ENCODE data around the gene MESP2.
"Not testable (repeated sequence)": the region's sequence is repeated elsewhere in the genome, so short reads cannot be mapped to it uniquely, and the experiment has no call there.

MESP2 gene

DNA sequence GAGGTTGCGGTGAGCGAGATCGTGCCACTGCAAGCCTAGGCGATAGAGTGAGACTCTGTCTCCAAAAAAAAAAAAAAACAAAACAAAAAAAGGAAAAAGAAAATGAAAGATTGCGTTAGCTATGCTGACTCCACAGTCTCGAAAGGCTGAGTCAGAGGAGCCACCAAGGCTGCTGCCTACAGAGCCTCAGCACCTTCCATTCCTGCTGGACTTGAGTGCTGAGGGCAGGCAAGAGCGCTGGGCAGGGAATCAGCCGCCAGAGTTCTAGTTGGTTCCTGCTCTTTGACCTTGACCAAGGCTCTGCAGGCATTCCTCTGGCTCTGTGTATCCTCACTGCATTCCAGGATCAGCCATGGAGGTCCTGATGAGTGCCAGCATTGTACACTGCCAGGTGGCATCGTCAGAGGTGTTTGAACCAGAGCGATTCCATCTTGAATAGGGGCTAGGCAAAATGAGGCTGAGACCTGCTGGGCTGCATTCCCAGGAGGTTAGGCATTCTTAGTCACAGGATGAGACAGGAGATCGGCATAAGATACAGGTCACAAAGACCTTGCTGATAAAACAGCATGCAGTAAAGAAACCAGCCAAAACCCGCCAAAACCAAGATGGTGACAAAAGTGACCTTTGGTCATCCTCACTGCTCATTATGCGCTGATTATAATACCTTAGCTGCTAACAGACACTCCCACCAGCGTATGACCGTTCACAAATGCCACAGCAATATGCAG lies 5.9 kb downstream of the MESP2 start:
- DNase-seq: no peak

DNA sequence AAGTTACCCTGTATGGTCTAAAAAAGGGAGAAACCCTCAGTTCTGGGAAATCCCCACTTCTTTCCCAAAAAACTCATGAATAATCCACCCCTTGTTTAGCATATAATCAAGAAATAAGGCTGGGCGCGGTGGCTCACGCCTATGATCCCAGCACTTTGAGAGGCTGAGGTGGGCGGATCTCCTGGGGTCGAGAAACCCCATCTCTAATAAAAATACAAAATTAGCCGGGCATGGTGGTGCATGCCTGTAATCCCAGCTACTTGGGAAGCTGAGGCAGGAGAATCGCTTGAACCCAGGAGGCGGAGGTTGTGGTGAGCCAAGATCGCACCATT lies 6.5 kb downstream of the MESP2 start:
- DNase-seq: not testable (repeated sequence)

DNA sequence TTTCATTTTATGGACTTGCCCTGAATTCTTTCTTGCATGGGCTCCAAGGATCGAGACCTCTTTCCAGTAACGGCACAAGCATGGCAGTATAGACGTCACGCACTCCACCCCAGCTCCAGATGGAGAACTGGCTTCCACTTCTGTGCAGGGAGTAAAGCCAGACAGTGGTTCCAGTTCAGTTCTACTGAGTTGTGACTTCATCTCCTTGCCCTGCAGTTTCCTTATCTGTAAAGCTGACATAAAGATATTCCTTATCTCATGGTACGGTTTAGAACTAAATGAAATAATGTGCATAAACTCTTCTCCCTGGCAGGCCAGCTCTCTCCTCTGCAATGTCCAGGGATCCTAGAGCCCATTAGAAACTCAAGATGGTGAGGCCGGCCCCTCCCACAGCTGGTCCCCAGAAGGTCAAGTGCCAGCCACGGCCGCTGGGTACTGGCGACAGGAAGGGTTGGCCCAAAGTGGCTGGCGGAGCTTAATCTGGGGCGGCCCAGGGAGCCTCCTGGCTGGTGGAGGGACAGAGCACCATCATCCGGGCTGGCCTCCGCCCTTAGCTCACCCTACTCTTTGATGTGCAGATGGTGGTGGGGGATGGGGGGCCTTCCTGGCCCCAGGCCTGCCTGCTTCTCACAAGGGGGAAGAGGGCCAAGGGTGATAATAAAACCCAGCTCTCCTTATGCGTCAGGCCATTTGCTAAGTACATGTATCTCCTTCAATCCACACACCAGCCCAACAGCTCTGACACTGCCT lies 7.2 kb downstream of the MESP2 start:
- DNase-seq: no peak

DNA sequence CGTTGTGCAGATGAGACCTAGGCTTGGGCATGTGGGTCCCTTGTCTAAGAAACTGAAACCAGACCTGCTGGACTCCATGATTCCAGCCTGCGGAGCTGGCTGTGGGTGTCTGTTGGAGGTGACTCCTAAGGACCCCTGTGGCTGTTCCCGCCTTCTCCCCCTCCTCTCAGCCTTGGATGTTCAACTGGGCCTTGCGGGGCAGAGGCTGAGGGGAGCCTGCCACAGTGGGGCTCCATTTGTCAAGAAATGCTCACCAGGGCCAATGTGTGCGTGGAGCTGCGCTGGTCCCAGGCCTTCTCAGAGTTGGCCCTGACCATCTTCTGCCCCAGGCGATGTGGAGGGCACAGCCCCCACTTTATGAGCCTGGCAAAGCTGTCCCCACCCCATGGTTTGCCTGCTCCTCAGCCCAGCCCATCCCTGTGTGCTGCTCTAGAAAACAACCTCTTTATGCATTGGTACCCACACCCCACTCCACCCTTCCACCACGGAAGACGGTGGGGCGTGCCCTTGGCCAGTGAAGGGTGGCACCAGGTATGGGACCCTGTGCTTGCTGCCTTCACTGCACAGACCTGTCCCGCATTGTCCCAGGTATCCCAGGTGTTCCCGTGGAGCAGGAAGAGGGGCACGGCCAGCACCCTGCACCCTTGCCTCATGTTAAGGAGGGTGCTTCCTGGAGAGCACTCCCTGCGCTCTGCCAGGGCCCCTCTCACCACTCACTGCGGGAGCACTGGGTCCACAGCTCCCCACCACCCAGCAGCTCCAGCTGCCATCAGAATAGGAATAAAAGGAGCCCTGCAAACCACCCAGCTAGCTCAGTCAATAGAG lies 7.9 kb downstream of the MESP2 start:
- no peak for DNase-seq

DNA sequence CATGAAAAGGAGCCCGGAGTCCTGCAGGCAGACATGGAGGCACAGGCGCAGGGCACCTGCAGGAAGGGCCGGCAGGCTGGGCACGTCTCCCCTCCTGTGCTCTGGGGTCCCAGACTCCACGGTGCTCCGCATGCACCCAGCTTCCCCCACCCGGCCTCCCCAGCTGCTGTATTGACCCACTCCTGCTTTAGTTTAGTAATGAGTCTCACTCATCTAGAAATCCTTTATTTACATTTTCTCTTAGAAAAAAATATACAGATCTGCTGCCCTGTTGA lies 8.5 kb downstream of the MESP2 start:
- DNase-seq: no peak

DNA sequence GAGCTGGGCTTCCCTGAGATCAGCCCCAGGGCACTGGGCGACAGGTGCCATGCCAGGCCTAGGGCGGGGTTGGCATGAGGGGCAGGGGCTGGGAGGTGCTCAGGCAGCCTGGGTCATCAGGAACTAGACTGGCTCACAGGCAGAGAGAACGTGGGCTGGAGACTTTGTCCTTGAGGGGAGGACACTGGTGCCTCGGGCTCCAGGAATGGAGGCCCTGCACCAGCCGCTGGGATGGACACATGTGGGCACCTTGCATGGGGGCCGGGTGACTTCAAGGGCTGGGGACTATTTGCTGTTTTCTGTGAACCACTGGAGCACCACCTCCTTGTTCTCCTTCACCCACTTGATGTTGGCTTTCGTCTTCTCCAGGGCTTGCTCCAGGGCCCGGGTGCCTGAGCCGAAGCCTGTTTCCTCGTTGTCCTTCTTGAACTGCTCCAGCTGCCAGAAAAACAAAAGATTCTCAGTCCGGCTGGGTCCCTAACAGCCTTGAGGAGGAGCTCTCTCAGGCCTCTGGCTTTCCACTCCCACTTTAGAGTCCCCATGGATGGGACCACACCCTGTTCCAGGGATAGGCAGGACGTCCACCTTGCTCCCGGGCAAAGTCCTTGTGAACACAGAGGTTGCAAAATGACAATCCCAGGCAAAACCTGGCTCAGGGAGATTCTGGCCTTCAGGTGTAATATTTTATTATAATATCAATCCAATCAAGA lies 9.1 kb downstream of the MESP2 start:
- no peak for DNase-seq

DNA sequence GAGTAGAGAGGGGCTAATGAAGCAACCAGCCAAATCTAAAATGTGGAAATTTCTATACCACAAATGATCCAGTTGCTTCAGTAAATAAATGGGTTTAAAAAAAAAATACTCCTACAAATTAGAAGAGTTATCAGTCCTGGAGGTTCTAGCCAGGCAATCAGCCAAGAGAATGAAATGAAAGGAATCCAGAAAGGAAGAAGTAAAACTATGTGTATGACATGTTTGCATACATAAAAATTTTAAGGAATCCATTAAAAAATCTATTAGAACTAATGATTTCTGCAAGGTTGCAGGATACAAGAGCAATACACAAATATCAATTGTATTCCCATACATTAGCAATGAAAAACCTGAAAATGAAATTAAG lies 9.6 kb downstream of the MESP2 start:
- no peak for DNase-seq

DNA sequence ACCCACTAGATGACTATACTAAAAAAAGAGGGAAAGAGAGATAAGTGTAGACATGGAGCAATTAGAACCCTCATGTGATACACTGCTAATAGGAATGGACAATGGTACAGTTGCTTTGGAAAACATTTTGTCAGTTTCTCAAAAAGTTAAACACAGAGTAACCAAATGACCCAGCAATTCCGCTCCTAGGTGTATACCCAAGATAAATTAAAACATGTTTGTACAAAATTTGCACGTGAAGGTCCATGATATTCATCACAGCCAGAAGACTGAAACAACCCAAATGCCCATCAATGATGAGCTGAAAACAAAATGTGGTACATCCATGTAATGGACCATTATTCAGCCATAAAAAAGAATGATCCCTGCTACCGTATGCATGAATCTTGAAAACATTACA lies 11.8 kb downstream of the MESP2 start:
- DNase-seq: no peak

DNA sequence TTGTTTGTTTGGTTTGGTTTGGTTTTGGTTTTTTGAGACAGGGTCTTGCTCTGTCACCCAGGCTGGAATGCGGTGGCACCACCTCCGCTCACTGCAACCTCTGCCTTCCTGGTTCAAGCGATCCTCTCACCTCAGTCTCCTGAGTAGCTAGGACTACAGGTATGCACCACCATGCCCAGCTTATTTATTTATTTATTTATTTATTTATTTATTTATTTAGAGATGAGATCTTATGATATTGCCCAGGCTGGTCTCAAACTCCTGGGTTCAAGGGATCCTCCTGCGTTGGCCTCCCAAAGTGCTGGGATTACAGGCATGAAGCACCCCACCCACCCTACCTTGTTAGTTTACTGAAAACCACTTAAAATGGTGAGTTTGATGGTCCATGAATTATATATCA lies 12.5 kb downstream of the MESP2 start:
- not testable (repeated sequence) for DNase-seq

DNA sequence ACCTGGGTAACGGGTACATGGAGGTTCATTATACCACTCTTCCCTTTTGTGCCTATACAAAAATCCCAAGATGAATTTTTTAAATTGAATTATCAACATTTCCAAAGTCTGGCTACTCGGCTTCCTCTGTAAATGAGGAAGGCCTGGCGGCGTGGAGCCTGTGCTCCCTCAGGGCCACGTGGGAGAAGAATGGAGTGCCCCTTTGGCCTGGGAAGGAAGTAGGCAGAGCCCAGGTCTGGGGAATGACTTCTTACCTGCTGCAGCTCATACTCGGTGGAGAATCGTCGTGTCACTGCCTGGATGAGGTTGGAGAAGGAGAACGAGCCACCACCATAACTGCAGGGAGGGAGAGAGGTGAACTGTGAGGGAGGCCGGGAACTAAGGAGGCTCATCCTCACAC lies 14.1 kb downstream of the MESP2 start:
- no peak for DNase-seq

DNA sequence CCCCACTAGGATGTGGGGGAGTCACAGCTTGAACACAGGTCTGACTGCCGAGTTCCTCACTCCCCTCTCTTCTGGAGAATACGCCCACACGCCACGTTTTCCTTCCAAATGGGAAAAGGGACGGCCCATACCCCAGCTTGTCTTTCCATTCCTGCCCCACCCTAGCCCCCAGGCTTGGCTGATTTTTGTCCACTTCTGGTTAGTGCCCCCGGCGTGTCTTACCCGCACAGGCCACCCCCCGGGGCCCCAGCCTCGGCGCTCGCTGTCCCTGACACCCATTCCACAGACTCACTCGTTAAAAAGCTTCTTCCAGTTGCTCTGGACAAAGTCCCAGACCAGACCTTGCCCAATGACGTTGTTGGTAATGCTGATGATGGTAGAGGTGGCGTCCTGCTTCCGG lies 14.5 kb downstream of the MESP2 start:
- DNase-seq: no peak

DNA sequence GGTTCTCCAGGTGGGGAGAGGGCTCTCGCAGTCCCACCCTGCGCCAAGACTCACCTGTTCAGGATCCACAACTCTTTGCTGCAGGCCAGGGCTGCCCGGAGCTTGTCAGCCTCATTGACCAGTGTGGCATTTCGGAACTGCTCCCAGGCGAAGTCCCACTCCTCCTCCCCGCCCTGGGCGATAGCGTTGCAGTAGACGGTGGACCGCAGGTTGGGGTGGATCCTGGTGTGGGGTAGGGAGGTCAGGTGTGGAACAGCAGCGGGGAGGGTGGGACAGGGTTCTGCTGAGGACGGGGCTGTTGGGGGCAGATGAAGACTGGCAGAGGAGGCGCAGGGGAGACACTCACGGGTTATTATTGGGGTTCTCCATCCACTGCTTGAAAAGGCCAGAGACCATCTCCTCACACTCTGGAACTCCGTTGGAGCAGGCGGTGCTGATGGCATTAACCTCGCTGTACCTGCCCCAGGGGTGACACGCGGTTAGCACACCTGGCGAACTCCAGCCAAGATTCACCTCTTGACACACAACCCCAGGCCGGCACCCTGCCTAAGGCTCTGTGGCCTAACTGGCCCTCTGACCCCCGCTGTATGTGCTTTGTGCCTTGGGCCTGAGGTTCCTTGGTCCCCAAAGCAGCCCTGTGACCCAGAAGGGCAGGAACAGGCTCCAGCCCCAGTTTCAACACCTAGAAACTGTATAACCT lies 16.1 kb downstream of the MESP2 start:
- DNase-seq: no peak

DNA sequence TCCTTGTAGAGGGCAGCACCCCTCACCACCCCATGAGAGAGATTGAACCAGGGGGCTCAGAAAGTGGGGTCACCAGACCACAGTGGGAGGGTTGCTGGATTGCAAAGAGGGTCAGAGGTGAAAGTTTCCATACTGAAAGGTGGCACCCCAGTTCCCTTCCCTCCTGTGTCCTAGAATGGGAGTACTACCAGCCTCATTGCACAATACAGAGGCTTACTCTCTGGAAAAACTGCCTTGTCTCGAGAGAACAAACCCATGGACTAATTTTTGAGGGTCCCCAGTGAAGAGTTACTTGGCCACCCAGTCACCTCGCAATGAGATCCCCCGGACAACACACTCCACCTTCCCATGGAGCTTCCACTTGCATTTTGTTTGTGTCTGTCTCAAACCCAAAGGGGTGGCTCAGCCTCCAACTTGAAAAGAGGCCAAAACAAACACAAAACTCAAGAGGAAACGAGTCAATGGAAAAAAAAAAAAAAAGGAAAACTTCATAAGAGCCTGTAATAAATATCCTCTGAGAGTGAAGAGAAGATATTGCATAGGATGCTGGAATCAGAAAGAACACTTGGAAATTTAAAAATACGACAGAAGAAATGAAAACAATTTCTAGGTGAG lies 18.6 kb downstream of the MESP2 start:
- no peak for DNase-seq

DNA sequence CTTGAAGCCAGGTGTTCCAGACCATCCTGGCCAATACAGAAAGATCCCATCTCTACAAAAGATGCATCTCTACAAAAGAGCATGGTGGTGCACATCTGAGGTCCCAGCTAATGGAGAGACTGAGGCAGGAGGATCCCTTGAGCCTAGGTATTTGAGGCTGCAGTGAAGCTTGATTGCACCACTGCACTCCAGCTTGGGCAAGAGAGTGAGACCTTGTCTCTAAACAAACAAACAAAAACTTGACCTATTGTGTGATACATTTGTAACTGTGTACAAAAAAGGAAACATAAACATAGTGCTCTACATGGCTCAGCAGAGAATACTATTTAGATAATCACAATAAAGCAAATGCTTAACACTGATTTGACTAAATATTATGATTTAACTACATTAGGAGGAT lies 19.9 kb downstream of the MESP2 start:
- no peak for DNase-seq

DNA sequence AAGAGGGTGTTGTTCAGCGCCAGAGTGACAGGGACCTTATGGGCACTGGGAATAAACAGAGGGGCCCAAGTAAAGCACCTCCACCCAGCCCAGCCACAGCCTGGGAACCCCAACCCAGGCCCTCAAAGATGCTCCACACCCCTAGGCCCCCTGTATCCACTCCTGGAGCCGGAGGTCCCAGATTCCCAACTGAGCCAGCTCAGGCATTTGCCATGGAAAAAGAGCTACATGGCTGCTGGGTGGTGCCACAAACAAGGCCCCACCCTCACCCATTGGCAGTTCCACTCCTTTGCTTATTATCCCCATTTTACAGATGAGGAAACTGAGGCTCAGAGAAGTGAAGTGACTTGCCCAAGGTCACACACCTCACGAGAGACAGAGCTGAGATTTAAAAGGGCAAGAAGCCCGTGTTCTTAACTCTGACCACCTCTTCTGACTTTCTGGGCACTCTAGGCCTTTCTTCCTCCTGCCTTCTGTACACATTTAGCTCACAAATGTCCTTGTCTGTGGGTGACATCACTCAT lies 21.6 kb downstream of the MESP2 start:
- no peak for DNase-seq

DNA sequence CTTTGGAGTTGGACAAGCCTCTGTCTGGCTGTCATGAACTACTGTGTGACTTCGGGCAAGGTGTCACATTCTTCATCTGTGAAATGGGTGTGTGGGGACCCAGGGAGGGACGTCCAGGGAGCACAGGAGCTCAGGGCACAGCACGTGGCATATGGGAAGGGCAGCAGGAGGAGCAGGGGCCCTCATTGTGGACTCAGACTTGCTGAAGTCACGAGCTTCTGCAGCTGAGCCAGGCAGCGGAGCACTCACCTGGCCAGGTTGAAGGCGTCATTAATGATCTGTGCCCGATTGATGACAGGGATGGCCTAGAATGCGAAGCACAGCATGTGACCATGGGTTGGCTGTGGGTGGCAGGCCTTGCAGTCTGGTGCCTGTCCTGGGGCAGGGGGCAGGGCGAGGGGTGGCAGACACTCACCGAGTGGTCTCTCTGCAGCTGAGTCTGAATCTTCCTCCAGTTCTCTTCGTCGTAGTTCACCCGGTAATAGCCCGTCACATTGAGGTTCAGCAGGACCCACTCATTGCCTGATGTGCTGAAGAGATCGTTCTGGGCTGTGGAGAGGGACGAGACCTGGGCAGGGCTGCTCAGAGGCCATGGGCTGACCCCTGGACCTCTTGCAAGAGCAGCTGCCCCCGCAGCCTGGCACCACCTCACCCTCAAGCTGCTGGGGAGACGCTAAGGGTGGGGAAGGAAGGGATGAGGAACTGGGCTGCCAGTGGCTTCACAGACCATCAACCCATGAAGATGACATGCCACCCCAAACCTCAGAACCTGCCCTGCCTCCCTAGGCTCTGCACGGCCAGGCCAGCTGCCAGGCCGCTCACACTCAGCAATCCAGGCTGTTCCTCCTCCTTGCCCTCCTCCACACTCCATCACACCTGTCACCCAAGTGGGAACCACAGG lies 23.1 kb downstream of the MESP2 start:
- DNase-seq: no peak

DNA sequence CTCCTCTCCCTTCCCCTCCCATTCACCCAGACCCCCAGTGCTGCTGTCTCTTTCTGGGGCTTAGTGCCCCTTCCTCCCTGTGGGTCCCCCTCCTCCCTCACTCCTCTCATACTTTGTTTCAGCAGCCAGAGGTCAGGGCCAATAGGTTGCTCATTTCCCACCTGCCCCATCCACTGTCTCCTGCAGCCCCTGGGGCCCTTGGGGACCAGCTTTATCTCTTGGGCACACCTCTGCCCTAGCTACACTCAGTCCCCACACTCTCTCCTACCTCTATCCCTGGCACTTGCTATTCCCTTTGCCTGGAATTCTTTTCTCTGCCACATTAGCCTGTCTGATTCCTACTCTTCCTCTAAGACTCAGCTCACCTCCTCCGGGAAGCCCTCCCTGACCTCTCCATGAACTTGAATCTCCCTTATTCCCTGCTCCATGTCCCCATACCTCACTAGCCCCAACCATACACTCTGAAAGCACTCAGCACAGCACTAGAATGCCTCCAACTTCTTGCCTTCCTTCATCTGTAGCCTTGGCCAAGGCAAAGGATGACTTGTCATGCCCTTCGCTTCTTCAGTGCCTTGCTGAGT lies 23.9 kb downstream of the MESP2 start:
- DNase-seq: no peak

DNA sequence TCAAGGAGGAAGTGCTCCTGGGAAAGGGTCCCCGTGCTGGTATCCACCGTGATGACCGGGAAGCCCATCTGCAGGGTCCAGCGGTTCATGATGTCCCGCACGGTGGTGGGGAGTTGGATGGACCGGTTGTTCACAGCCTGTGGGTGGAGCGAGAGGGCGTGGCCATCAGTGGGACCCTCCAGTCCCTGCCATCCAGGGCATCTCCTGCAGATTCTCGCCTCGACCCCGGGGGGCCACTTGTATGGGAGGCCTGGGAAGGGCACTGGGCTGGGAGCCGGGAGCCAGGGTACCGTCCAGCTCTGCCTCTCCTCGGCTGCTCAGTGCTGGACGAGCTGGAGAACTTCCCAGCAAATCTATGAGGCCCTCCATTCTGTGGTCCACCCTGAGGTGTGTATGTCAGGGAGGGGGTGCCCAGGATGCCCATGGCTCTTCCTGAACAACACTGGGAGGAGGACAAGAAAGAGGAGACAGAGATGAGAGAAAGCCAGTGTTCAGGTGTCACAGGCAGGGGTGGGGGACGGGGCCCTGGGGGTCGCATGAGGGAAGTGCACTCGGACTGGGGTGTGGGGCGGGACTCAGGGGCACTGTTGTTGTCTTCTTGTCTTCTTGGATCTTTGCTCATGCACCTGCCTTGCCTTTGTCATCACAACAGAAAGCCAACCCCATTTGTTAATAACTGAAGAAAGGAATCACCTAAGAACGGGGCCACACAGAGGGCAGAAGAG lies 25.5 kb downstream of the MESP2 start:
- no peak for DNase-seq

DNA sequence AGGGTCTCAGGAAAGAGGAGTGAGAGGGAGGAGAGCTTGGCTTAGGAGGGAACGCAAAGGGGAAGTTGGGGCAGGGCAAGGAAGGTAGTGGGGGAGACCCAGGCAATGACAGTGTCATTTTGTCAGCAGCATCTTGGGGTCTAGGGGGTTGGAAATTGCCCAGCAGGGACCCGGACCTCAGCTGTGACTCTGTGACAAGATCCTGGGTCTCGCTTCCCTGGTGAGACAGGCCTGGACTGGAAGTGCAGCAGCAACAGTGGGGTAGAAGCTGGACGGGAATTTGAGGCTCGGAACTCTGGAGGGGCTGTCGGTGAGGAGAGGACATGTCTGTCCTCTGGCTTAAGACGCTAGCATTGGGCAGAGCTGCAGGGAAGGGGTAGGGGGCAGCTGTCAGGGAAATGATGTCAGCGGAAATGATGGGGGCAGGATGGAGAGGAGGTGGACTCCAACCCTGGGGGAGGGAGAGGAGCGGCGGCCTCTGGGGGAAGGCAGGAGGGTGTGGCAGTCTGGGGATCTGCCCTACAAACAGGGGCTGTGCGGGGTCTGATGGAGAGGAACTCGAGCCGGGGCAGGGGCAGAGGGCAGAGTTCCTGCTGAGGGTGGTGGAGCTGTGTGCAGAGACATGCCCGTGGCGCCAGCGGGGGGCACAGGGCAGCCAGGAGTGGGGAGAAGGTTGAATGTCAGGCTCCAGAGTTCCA lies 26.2 kb downstream of the MESP2 start:
- DNase-seq: no peak

Measured in NCI-H510A treated with DMSO at 0.1 percent for 48 hours (cell line).